HS-27A (cell line): Measurements from ENCODE around the gene PRKACA.
"Not testable (repeated sequence)": the region's sequence is repeated elsewhere in the genome, so short reads cannot be mapped to it uniquely, and the experiment has no call there.

Experiments used
- DNase-seq: peaks from one replicate; pipeline ENCODE4 v3.0.0-alpha.2; 2012; ENCODE audit warnings: low read depth, missing footprints

The PRKACA gene

GRCh38 chr19:14147797-14148605 lies 30.4 kb upstream of the PRKACA start:
- DNase-seq: no peak

GRCh38 chr19:14146789-14147216 lies 29.2 kb upstream of the PRKACA start:
- no peak for DNase-seq

GRCh38 chr19:14146169-14146568 lies 28.6 kb upstream of the PRKACA start:
- DNase-seq: not testable (repeated sequence)

- no peak for DNase-seq
These were observed 27.8 kb upstream of the PRKACA start for GRCh38 chr19:14145381-14145780.

- DNase-seq: no peak
These were observed 25.0 kb upstream of the PRKACA start for GRCh38 chr19:14142262-14143190.

GRCh38 chr19:14141041-14141440 lies 23.5 kb upstream of the PRKACA start:
- DNase-seq: no peak

GRCh38 chr19:14139944-14140343 lies 22.4 kb upstream of the PRKACA start:
- DNase-seq: no peak

GRCh38 chr19:14138576-14139265 lies 21.2 kb upstream of the PRKACA start:
- DNase-seq: no peak

- DNase-seq: peak; percentile 98
These were observed 19.1 kb upstream of the PRKACA start, which contains the start of gene ASF1B for GRCh38 chr19:14136509-14137281. Gene ASF1B (minus strand): TSS chr19:14136589. CDS start chr19:14136456, 133 bp downstream.

- no peak for DNase-seq
These were observed 18.5 kb upstream of the PRKACA start for GRCh38 chr19:14135985-14136508.

- DNase-seq: no peak
These were observed 17.8 kb upstream of the PRKACA start for GRCh38 chr19:14135355-14135754.

GRCh38 chr19:14127929-14128509 lies 10.5 kb upstream of the PRKACA start:
- no peak for DNase-seq

- DNase-seq: no peak
These were observed 9.6 kb upstream of the PRKACA start for GRCh38 chr19:14127176-14127575.

- no peak for DNase-seq
These were observed 5.4 kb upstream of the PRKACA start for GRCh38 chr19:14122924-14123323.

GRCh38 chr19:14120497-14120780 lies 2.9 kb upstream of the PRKACA start:
- no peak for DNase-seq

GRCh38 chr19:14119644-14120496 lies 2.3 kb upstream of the PRKACA start:
- no peak for DNase-seq

GRCh38 chr19:14119146-14119545 lies 1.6 kb upstream of the PRKACA start:
- DNase-seq: no peak

GRCh38 chr19:14118165-14119051 lies 846 bp upstream of the PRKACA start:
- DNase-seq: no peak
